AG08396 (cell line): Measurements from ENCODE around the gene RNF181.
"Not testable (repeated sequence)": the region's sequence is repeated elsewhere in the genome, so short reads cannot be mapped to it uniquely, and the experiment has no call there.

Experiments
- DNase-seq: peaks from one replicate; pipeline ENCODE4 v3.0.0; 2012; ENCODE audit warnings: low spot score, mixed read lengths

The RNF181 gene

DNA sequence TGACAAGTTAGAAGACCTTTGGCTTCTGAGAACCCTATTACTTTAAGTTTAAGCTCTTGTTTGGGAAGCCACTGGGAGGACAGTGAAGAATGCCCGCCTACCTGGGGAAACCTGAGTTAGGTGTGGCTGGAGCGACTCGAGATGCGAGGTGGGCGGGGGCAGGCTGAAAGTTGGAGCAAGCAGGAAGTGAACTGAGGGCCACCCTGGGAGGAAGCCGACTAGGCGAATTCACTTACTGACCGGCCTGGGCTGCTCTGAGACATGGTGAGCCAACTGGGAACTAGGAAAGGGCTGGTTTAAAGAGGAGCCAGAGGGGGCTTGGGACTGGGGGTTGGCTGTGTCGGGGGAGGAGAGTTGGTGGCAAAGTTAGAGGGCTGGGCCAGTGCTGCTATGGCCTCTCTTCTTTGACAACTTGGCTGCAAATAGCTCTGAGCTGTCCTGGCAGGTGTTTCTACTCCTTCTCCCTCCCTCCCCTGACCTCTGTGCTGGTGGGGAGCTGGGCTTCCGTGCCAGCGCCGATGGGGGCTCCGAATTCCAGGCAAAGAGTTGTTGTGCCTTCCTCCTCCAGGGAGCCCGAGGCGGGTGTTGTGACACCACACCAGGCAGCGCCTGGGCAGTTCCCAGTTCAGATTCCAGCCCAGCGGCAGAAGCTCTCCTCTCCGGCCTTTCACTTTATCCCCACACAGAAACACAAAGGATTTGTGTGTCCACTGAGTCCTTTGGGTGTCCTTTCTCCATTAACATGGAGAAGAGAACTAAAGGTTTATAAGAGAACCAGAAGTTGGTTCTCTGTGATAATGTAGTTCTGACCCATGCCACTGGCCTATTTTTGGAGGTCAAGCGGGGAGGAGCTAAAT is 17.9 kb upstream of the RNF181 start, which contains the start of gene VAMP8:
VAMP8 (plus strand) TSS at position 201 of the 857 bp plus-strand sequence; CDS start at position 262, 61 bp downstream.
- peak; percentile 29 for DNase-seq

DNA sequence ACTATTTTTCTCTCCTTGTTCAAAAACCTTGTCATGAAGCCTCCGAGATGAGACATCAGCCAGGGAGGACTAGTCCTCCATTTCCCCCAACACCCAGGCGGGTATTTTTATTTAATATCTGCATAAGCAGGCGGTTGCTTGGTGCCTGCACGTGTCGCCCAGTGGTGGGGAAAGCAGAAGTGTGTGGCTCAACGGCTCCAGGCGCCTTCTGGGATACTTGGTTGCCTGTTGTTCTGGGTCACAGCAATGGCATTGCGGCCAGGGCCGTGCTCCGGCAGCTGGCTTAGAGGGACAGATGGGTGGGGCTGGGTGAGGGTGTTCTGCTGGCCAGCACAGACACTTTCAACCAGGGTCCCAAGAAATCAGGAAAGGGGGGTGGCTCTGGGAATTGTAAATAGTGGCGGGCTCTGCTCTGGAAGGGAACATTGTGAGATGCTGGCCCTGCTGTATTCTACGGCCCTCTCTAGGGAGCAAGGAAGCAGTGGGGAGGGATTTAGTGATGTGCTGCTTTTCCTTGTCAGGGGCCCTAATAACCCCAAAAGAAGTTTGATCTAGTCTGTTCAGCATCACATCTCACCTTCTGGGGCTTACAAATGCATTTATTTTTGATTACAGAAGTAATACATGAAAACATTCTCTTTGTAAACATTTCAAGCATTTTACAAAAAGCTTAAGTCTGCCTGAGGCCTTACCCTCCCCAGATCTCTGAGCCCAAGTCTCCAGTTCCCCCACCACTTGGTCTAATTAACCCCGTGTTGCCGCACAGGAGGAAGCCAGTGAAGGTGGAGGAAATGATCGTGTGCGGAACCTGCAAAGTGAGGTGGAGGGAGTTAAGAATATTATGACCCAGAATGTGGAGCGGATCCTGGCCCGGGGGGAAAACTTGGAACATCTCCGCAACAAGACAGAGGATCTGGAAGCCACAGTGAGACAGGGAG is 17.0 kb upstream of the RNF181 start:
- no peak for DNase-seq

DNA sequence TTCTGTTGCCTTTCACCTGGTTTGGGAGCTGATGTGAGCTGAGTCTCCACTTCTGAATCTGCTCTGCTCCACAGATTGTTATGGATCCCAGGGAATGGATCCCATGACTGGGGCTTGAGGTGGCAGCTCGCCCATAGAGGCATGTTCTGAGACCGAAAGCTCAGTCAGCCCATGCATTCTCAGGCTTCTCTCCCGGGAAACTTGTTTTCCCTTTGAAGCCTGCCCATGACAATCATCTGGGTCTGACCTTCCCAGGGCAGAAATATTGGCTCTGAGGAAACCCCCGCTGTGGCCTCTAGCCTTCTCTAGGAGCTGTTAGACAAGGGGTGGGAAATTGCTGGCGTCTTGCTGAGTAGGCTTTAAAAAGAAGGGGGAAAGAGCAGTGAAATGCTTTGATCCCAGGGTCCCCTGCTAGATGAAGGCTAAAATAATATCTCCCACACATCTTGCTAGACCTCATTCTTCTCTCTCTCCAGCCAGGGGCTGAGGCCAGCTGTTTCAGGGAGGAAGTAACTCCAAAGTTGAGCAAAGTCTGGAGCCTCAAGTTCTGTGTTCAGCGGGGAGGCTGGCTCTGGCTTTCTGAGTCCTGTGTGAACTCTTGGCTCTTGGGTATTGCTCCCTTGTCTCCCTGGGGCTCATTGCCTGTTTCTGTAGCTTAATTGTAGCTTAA is 16.1 kb upstream of the RNF181 start:
- DNase-seq: peak; percentile 38

DNA sequence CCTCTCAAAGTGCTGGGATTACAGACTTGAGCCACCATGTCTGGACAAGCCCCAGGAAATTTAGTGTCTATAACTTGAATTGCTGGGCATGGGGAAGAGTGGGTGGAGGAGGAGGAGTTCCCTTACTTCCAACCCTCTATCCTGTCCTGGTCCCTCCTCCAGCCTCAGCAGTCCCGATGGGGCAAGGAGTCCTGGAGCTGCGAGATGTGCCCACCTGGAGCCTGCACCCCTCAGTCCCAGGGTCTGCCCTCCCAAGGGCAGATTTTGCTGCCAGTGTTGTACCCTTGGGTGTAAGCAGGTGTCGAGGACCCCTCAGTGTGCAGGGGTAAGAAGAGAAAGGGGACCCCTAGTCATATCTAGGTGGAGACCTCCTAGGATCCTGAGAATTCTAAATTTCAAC is 15.3 kb upstream of the RNF181 start:
- no peak for DNase-seq

DNA sequence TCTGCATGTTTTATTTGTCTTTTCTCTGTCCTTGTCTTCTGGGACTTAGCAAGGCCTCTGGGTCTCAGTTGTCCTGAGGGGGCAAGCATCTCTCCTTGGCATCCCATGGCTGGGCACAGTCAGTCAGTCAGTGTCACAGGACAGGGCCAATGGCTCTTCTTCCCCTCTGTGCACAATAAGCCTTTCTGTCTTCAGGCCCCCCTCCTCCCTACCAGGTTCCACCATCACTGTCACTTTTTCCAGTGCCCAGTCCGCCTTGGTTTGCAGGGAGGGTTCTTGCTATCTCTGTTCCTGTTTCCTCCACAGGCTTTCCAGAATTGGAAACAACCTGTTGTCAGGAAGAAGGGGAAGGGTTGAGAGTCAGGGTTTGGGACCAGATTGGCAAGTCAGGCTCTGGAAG is 13.1 kb upstream of the RNF181 start:
- DNase-seq: no peak

DNA sequence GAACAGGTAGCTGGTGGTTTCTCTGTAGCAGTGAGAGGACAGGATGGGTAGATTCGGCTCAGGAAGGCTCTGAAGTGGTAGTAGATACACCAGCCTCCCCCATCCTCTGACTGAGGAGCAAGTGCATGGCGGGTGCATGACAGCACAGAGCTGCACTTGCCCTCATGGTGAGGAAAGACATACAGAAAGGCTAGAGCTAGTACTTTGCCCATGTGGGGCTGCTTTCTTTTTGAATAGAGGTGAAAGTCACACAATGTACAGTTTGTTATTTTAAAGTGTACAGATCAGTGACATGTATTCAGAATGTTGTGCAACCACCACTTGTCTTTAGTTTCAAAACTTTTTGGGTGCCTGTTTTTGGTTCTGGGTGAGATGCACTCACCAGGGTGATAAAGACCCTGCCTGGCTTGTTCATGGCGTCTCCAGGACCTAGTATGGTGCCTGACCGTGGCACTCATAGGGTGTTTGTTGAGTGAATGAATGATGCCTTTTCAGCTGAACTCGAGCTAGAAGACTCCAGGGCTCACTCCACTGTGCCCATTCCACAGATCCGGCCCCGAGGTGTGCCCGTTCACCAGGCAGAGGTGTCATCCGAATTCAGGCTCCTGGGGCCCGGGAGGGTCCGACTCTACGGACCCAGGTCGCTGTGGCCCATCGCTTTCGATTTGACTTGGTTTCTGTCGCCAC is 11.7 kb upstream of the RNF181 start:
- DNase-seq: no peak

DNA sequence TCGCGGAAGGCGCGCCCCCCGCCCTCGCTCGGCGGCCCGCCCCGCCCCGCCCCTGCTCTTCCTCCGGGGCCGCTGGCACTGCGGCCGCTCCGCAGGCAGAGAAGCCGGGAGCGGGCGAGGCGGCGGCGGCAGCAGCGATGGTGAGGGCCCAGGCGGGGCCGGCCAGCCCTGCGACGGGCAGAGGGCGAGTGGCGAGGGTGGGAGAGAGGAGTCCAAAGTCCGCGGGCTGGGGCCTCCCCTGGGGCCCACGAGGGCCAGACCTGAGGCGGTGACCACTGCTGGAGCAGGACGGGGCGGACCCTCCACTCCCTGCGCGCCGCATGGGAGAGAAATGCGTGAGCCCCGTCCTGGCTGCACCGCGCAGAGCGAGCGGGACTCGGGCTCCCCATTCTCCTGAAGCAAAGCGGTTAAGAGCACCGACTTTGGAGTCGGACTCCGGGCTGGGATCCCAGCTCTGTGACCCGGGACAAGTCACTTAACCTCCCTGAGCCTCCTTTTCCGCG is 11.1 kb upstream of the RNF181 start, which contains the start of gene VAMP5:
VAMP5 (plus strand) TSS at position 78 of the 503 bp plus-strand sequence; CDS start at position 138, 60 bp downstream.
- DNase-seq: peak; percentile 75

DNA sequence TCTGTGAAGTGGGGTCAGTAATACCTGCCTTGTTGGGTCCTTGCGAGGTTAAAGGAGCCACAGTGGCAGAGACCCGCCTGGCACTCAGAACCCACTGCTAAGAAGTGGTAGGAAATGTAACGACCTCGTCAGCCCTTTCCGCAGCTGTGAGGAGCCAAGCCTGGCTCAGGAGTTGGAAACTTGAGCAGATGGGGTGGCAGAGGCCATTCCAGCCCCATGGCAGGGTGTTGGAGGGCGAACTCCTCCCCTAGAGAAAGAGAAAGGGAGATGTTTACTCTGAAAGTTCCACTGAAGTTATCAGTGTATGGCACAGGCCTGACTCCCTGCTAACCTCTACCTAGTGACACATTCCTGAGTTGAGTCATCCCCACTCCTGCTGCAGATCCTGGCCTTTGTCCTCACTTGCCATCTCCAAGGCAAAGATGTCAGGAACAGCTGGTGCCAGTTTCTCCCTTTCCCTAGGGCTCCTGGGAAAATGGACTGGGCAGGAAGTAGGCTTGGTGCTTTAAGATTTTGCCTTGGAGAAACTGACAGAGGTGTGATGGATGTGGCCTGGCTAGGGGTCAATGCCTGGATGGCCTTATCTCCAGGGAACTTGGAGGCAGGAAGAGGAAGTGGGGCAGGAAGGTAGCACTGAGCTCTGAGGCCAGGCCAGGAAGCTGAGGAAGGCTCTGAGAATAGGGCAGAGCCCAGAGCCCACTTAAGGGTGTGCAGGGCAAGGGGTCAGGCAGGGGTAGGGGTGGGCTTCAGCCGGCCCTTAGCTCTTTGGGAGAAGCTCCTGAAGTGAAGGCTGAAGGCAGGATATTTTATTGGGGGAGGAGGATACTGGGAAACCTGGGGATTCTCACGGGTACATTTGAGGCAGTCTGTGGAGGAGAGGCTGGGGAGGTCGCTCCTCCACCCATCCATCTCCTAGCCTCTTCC is 10.4 kb upstream of the RNF181 start:
- peak; percentile 79 for DNase-seq

DNA sequence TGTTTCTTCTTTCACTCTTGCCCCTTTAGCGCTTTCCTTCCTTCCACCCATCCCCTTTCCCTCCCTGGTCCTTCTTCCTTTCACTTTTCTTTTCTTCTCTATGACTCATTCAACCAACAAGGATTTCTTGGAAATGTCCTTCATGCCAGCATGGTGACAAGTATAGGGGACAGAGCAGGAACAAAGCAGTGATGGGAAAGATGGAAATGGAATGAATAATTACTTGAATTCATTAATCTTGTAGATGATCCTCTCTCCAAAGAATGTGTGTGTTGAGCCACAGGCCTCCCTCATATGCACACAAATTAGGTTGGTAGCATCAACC is 9.8 kb upstream of the RNF181 start:
- peak; percentile 72 for DNase-seq

DNA sequence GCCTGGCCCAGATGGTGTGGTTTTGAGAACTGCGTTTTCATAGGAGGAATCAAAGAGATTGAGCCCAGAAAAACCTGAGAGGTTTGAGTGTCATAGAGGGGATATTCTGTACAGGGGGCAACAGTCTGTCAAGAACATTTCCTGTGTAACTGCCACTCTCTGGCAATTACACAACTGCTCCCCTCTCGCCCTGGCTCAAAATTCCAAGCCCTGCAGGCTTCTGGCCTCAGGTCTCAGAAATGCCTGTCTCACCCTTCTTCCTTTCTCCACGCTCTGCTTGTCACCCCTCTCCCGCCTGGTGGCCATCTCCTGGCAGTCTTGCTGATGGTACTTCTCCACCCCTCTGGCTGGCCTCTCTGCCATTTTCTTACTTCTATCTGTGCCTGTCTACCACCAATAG is 7.3 kb upstream of the RNF181 start:
- no peak for DNase-seq

DNA sequence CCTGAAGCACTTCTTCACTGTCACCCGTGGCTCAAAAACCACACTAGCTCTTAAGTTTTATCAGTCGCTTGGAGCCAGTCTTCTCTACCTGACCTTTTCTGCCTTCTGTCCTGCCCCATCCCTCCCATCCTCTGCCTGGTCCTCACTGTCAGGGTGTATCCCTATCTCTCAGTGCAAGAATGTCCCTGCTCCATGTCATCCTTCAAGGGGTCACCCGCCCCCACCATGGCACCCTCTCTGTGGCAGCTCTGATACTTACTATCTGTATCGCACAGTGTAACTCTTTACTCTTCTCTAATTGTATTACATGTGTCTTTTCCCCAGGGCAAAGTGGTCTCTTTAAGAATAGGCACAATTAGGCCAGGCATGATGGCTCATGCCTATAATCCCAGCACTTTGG is 6.9 kb upstream of the RNF181 start:
- no peak for DNase-seq

DNA sequence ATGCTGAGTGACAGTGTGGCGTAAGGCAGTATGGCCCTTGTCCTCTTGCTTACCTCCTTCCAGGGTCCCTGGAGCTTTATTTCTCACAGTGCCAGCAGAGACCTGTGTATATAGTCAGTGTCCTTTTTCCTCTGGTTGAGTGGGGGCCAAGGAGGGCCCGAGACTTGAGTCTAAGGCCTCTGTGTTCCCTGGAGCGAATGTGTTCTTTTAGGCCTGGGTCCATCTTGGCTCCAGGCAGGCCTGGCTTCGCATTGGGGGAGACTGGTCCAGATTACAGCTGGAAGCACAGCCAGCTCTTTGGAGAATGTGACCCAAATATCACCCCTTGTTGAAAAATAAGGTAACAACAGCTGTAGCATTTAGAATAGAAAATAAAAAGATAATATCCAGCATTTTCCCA is 6.4 kb upstream of the RNF181 start:
- no peak for DNase-seq

DNA sequence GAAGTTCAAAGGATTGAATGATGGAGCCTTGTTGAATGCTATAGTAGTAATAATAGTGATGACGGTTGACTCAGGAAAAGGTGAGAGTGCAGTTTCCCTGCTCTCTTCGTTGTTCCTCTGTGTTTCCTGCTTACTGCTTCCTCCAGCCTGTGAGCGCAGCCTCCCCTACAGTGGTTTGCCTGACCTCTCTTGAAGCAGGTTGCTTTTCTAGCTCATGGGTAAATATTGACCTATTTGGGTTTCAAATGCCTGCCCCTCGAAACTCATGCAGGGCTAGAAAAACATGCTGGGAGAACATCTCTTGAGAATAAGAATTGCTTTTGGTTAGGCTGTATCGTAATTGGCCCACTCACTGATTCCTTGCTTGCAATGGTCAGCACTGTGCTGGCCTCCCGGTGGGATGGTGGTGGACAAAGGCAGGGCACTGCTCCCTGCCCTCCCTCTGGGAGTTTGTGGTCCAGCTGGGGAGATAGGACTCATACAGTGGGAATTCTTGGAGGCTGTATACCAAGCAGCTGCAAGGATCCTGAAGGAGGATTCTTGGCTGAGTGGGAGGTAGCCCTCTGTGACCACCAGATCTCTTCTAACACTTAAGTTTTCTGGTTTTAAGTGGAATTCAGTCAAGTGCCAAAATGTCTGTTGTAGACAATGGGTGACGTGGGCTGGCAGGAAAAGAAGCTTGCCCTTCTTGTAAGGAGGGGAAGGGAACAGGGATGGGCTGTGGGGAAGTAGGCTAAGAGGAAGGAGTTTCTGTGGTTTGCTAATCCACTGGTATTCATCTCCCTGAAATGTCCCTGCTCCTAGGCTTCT is 5.4 kb upstream of the RNF181 start:
- peak; percentile 69 for DNase-seq

DNA sequence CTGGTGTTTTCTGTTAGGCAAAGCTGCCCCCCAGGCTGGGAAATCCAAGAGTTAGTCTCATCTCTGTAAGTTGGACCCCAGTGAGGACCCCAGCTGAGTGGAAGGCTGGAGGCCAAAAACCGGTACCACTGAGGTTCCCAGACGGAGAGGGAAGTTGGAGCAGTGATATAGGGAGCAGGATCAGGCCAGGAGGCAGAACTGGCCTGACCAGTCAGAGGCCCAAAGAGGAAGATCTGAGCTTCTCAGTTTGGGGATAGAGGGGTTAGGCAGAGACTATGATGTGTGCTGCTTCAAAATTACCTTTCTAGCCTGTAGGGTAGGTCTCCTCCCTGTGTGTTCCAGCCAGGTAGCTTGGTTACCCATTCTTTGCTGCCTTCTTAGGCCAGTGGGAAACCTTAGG is 4.6 kb upstream of the RNF181 start:
- DNase-seq: no peak

DNA sequence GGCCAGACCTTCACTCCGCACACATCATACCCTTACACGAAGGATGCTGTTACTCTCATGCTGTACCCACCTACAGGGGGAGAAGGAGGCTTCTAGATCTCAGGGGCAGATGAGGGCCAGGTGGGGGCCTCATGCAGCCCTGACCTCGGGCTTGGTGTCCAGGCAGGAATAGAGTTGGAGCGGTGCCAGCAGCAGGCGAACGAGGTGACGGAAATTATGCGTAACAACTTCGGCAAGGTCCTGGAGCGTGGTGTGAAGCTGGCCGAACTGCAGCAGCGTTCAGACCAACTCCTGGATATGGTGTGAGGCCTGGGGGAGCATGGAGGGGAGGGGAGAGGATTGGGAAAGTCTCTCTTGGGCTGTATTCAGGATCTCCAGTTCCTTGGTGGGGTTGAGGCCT is 4.0 kb upstream of the RNF181 start:
- no peak for DNase-seq

DNA sequence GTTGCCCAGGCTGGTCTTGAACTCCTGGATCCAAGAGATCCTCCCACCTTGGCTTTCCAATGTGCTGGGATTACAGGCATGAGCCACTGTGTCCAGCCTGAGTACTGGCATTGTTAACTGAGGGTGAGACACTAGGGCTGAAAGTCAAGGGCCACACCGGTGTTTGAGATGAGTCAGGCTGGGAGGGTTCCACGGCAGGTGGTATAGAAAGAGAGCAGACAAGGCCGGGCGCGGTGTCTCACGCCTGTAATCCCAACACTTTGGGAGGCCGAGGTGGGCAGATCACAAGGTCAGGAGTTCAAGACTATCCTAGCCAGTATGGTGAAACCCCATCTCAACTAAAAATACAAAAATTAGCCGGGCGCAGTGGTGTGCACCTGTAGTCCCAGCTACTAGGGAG is 3.2 kb upstream of the RNF181 start:
- DNase-seq: not testable (repeated sequence)

DNA sequence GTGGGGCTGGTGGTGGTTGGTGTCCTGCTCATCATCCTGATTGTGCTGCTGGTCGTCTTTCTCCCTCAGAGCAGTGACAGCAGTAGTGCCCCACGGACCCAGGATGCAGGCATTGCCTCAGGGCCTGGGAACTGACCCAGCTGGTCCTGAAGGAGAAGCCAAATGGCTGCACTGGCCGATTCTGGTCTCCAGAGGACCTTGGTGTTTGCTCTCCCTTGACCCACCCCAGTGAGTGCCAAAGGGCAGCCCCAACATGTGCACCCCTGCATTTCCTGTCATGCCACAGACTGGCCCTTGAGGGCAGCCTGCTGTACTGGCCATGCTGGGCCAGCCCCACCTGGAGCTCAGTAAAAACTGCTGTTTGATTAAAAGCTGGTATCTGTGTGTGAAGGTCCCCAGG is 2.5 kb upstream of the RNF181 start:
- DNase-seq: no peak

DNA sequence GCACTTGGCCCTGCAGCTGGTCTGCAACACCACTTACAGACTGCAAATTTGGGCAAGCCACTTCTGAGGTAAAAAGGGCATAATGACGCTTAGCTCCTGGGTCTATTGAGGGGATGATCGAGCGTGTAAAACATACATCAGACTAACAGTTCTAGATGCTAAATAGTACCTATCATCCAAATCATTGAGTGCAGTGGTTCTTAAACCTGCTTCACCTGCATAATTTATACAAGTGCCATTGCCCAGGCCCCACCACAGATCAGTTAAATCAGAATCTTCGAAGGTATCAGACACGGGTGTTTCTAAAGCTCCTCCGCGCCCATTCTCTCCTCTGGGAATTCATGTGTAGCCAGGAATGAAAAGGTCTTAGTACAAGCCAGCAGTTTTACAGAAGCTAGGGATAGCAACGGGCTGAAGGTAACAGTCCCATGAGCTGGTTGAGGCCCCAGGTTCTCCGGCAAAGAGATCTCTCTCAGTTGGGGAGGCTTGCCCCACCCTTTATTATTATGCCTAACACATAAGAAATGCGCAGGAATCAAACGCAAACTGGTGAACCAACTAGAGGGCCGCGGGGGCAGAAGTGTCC is 737 bp upstream of the RNF181 start:
- no peak for DNase-seq

DNA sequence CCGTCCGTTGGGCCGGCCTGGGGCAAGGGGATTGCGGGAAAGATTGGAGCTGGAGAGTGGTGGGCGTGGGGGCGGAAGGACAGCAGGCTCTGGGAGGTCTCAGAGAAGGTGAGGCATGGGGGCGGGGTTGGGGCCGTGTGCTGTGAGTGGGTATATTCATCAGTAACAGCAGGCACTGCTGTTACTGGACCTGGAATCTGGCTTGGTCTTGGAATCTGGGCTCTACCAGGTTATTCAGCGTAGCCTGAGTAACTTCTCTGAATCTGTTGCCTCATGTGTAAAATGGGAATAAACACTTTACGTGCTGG is 435 bp downstream of the RNF181 start:
- DNase-seq: no peak
